ENCODE data around the gene SORD.

The SORD gene

GRCh38 chr15:45114751-45115085 lies 91.7 kb downstream of the SORD start:
- Histone ChIP-seq H3K23ac (ENCODE audit: low read length in 2 of 2) (no peak overlapping the region), H2BK15ac (ENCODE audit: low read depth, poor library complexity, severe bottlenecking) (no peak overlapping the region)

GRCh38 chr15:45115312-45115820 lies 92.4 kb downstream of the SORD start:
- Histone ChIP-seq H3K27ac (ENCODE audit: low read length, poor library complexity, severe bottlenecking) (no peak overlapping the region), H3K18ac (ENCODE audit: low read depth in 1 of 2, low read length in 2 of 2) (no peak overlapping the region), H3K23ac (ENCODE audit: low read length in 2 of 2) (no peak overlapping the region), H3K27me3 (ENCODE audit: control insufficient read depth in 1 of 2, insufficient read depth in 1 of 2, low read length in 2 of 2) (peaks cover 76 to 81% of the 10 kb centered on the region in 2 experiments), H2AFZ (ENCODE audit: low read depth, low read length) (no peak overlapping the region), H3K4ac (ENCODE audit: low read depth in 1 of 2, low read length in 2 of 2) (no peak overlapping the region), H3K4me3 (ENCODE audit: insufficient read depth in 1 of 2, low read depth in 1 of 2, low read length in 2 of 2) (no peak overlapping the region), H2BK120ac (ENCODE audit: low read depth, low read length) (no peak overlapping the region), H3K9me3 (ENCODE audit: control insufficient read depth, low read length) (no peaks in the 10 kb centered on the region), H3K9ac (ENCODE audit: low read length) (no peak overlapping the region), H2BK15ac (ENCODE audit: low read depth, poor library complexity, severe bottlenecking) (no peak overlapping the region), H2BK5ac (ENCODE audit: low read depth, low read length, poor library complexity, severe bottlenecking) (no peak overlapping the region), H4K8ac (ENCODE audit: low read length) (no peak overlapping the region), H3K4me1 (ENCODE audit: control insufficient read depth, insufficient read depth, low read depth, low read length) (peaks cover 28% of the 10 kb centered on the region), H2BK12ac (ENCODE audit: low read length in 2 of 2) (no peak overlapping the region), H3K4me2 (ENCODE audit: low read length, poor library complexity, severe bottlenecking) (no peak overlapping the region), H3K14ac (ENCODE audit: low read length in 2 of 2) (no peak overlapping the region), H3K79me1 (replicated peaks; ENCODE audit: low read length, poor library complexity, severe bottlenecking) (no peaks in the 10 kb centered on the region), H3K36me3 (ENCODE audit: control insufficient read depth in 1 of 2, insufficient read depth in 2 of 2, low read depth in 1 of 2, low read length in 2 of 2) (no peaks in the 10 kb centered on the region), H2AK5ac (ENCODE audit: low read length, severe bottlenecking) (no peak overlapping the region), H4K91ac (ENCODE audit: low read length) (no peak overlapping the region)
- no peak for DNase-seq
- WGBS: 38% methylated on average over 7 of the region's 7 CpGs

More at GRCh38 chr15:45114751-45115085, 91.7 kb downstream of the SORD start:
- Histone ChIP-seq H3K79me1 (replicated peaks; ENCODE audit: low read length, poor library complexity, severe bottlenecking) (no peaks in the 10 kb centered on the region), H3K4me1 (ENCODE audit: control insufficient read depth, insufficient read depth, low read depth, low read length) (peaks cover 28% of the 10 kb centered on the region), H2BK5ac (ENCODE audit: low read depth, low read length, poor library complexity, severe bottlenecking) (no peak overlapping the region), H3K27ac (ENCODE audit: low read length, poor library complexity, severe bottlenecking) (no peak overlapping the region), H4K8ac (ENCODE audit: low read length) (no peak overlapping the region), H3K36me3 (ENCODE audit: control insufficient read depth in 1 of 2, insufficient read depth in 2 of 2, low read depth in 1 of 2, low read length in 2 of 2) (no peaks in the 10 kb centered on the region), H4K91ac (ENCODE audit: low read length) (no peak overlapping the region), H3K14ac (ENCODE audit: low read length in 2 of 2) (no peak overlapping the region), H2BK12ac (ENCODE audit: low read length in 2 of 2) (no peak overlapping the region), H3K9me3 (ENCODE audit: control insufficient read depth, low read length) (no peaks in the 10 kb centered on the region), H3K4me2 (ENCODE audit: low read length, poor library complexity, severe bottlenecking) (no peak overlapping the region), H2AK5ac (ENCODE audit: low read length, severe bottlenecking) (no peak overlapping the region), H2BK120ac (ENCODE audit: low read depth, low read length) (no peak overlapping the region), H3K27me3 (ENCODE audit: control insufficient read depth in 1 of 2, insufficient read depth in 1 of 2, low read length in 2 of 2) (peaks cover 83 to 87% of the 10 kb centered on the region in 2 experiments), H3K4ac (ENCODE audit: low read depth in 1 of 2, low read length in 2 of 2) (no peak overlapping the region), H3K18ac (ENCODE audit: low read depth in 1 of 2, low read length in 2 of 2) (no peak overlapping the region), H3K4me3 (ENCODE audit: insufficient read depth in 1 of 2, low read depth in 1 of 2, low read length in 2 of 2) (no peak overlapping the region), H2AFZ (ENCODE audit: low read depth, low read length) (no peak overlapping the region), H3K9ac (ENCODE audit: low read length) (no peak overlapping the region)
- WGBS: 35% methylated on average over 2 of the region's 2 CpGs
- DNase-seq: no peak

- 19% methylated on average over 13 of the region's 19 CpGs for WGBS
- no peaks in the 10 kb centered on the region for H3K79me1 ChIP-seq (replicated peaks; ENCODE audit: low read length, poor library complexity, severe bottlenecking)
Observed at GRCh38 chr15:45116006-45116481, 93.0 kb downstream of the SORD start.

GRCh38 chr15:45116482-45117307 lies 93.7 kb downstream of the SORD start:
- H3K4me2 ChIP-seq (ENCODE audit: low read length, poor library complexity, severe bottlenecking): no peak overlapping the region
- no peak overlapping the region for H3K23ac ChIP-seq (ENCODE audit: low read length in 2 of 2)
- no peak overlapping the region for H3K27ac ChIP-seq (ENCODE audit: low read length, poor library complexity, severe bottlenecking)
- H3K4me1 ChIP-seq (ENCODE audit: control insufficient read depth, insufficient read depth, low read depth, low read length): peaks cover 28% of the 10 kb centered on the region
- H2BK120ac ChIP-seq (ENCODE audit: low read depth, low read length): no peak overlapping the region
- DNase-seq: peak; percentile 18
- H3K4me3 ChIP-seq (ENCODE audit: insufficient read depth in 1 of 2, low read depth in 1 of 2, low read length in 2 of 2): no peak overlapping the region
- peaks cover 71 to 76% of the 10 kb centered on the region in 2 experiments for H3K27me3 ChIP-seq (ENCODE audit: control insufficient read depth in 1 of 2, insufficient read depth in 1 of 2, low read length in 2 of 2)
- H2BK5ac ChIP-seq (ENCODE audit: low read depth, low read length, poor library complexity, severe bottlenecking): no peak overlapping the region
- 10% methylated on average over 62 of the region's 65 CpGs for WGBS
- no peak overlapping the region for H4K8ac ChIP-seq (ENCODE audit: low read length)
- H3K18ac ChIP-seq (ENCODE audit: low read depth in 1 of 2, low read length in 2 of 2): no peak overlapping the region
- H3K9ac ChIP-seq (ENCODE audit: low read length): no peak overlapping the region
- no peaks in the 10 kb centered on the region for H3K79me1 ChIP-seq (replicated peaks; ENCODE audit: low read length, poor library complexity, severe bottlenecking)
- H3K4ac ChIP-seq (ENCODE audit: low read depth in 1 of 2, low read length in 2 of 2): no peak overlapping the region
- H2BK12ac ChIP-seq (ENCODE audit: low read length in 2 of 2): no peak overlapping the region
- H2AK5ac ChIP-seq (ENCODE audit: low read length, severe bottlenecking): no peak overlapping the region
- no peak overlapping the region for H3K14ac ChIP-seq (ENCODE audit: low read length in 2 of 2)
- H2AFZ ChIP-seq (ENCODE audit: low read depth, low read length): no peak overlapping the region
- no peaks in the 10 kb centered on the region for H3K9me3 ChIP-seq (ENCODE audit: control insufficient read depth, low read length)
- H3K36me3 ChIP-seq (ENCODE audit: control insufficient read depth in 1 of 2, insufficient read depth in 2 of 2, low read depth in 1 of 2, low read length in 2 of 2): no peaks in the 10 kb centered on the region
- no peak overlapping the region for H4K91ac ChIP-seq (ENCODE audit: low read length)
- no peak overlapping the region for H2BK15ac ChIP-seq (ENCODE audit: low read depth, poor library complexity, severe bottlenecking)

More at GRCh38 chr15:45116006-45116481, 93.0 kb downstream of the SORD start:
- H3K36me3 ChIP-seq (ENCODE audit: control insufficient read depth in 1 of 2, insufficient read depth in 2 of 2, low read depth in 1 of 2, low read length in 2 of 2): no peaks in the 10 kb centered on the region
- H3K18ac ChIP-seq (ENCODE audit: low read depth in 1 of 2, low read length in 2 of 2): no peak overlapping the region
- no peak overlapping the region for H3K27ac ChIP-seq (ENCODE audit: low read length, poor library complexity, severe bottlenecking)
- no peak overlapping the region for H3K4me3 ChIP-seq (ENCODE audit: insufficient read depth in 1 of 2, low read depth in 1 of 2, low read length in 2 of 2)
- no peak overlapping the region for H3K9ac ChIP-seq (ENCODE audit: low read length)
- no peak overlapping the region for H2BK120ac ChIP-seq (ENCODE audit: low read depth, low read length)
- H3K23ac ChIP-seq (ENCODE audit: low read length in 2 of 2): no peak overlapping the region
- H2AK5ac ChIP-seq (ENCODE audit: low read length, severe bottlenecking): no peak overlapping the region
- H2AFZ ChIP-seq (ENCODE audit: low read depth, low read length): no peak overlapping the region
- H3K9me3 ChIP-seq (ENCODE audit: control insufficient read depth, low read length): no peaks in the 10 kb centered on the region
- H3K4ac ChIP-seq (ENCODE audit: low read depth in 1 of 2, low read length in 2 of 2): no peak overlapping the region
- no peak overlapping the region for H4K8ac ChIP-seq (ENCODE audit: low read length)
- no peak for DNase-seq
- H2BK15ac ChIP-seq (ENCODE audit: low read depth, poor library complexity, severe bottlenecking): no peak overlapping the region
- H3K4me1 ChIP-seq (ENCODE audit: control insufficient read depth, insufficient read depth, low read depth, low read length): peaks cover 28% of the 10 kb centered on the region
- no peak overlapping the region for H2BK5ac ChIP-seq (ENCODE audit: low read depth, low read length, poor library complexity, severe bottlenecking)
- no peak overlapping the region for H3K14ac ChIP-seq (ENCODE audit: low read length in 2 of 2)
- no peak overlapping the region for H3K4me2 ChIP-seq (ENCODE audit: low read length, poor library complexity, severe bottlenecking)
- peaks cover 72 to 78% of the 10 kb centered on the region in 2 experiments for H3K27me3 ChIP-seq (ENCODE audit: control insufficient read depth in 1 of 2, insufficient read depth in 1 of 2, low read length in 2 of 2)
- no peak overlapping the region for H2BK12ac ChIP-seq (ENCODE audit: low read length in 2 of 2)
- no peak overlapping the region for H4K91ac ChIP-seq (ENCODE audit: low read length)
